ENCODE data around the gene TIMP2. TPM values are rescaled to one million over a fixed set of nuclear protein-coding genes. Genes with fewer than 3 reads are reported as not detected.
"Not testable (repeated sequence)": the region's sequence is repeated elsewhere in the genome, so short reads cannot be mapped to it uniquely, and the experiment has no call there.

The TIMP2 gene
- total RNA-seq, 2 experiments from 2014 or later, result 0.54 TPM; not detected in 1

DNA sequence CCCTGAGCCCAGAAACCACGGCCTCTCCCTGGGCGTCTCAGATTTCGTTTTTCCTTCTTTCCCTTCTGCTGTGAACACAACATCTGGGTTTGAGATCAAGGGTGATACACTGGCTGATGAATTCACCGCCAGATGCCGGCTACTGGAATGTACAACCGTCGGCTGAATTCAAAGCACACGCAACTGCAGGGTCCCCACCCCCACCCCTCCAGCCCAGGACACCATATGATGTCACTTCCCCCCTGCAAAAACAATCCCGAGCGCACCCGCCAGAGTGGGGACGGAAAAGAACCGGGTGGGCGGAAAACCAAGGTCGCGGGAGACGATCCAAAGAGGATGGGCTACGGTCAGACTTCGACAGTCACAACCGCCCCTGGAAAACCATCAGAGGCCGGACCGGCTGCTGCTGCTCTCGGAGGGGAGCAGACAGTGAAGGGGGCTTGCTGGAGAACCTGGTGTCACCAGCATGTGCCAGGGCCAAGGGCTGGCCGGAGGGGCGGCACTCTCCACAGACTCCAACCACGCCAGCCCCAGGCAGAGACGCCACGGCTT lies 45.5 kb downstream of the TIMP2 start:
- Histone ChIP-seq H3K4me1 (ENCODE audit: insufficient read depth, low read length, poor library complexity, severe bottlenecking) (no peaks in the 10 kb centered on the region), H3K9me3 (ENCODE audit: low read length) (no peaks in the 10 kb centered on the region), H3K4me2 (ENCODE audit: low read length) (no peak overlapping the region), H2AFZ (ENCODE audit: low read length) (no peak overlapping the region), H3K36me3 (ENCODE audit: insufficient read depth, low read length) (no peaks in the 10 kb centered on the region), H3K4me3 (ENCODE audit: low read depth, low read length, poor library complexity, severe bottlenecking) (no peak overlapping the region), H3K79me2 (ENCODE audit: insufficient read depth, low read depth, low read length) (no peaks in the 10 kb centered on the region), H4K20me1 (ENCODE audit: insufficient read depth, low read length) (no peaks in the 10 kb centered on the region), H3K9me2 (ENCODE audit: insufficient read depth, low read length) (no peaks in the 10 kb centered on the region), H3K27ac (ENCODE audit: low read depth, low read length, poor library complexity, severe bottlenecking) (no peak overlapping the region)
- TF ChIP-seq EZH2phosphoT487 (IDR thresholded peaks at IDR 0.05; ENCODE audit: borderline replicate concordance, low read depth, low read length), result no peak
- TF ChIP-seq, protein P1, sequence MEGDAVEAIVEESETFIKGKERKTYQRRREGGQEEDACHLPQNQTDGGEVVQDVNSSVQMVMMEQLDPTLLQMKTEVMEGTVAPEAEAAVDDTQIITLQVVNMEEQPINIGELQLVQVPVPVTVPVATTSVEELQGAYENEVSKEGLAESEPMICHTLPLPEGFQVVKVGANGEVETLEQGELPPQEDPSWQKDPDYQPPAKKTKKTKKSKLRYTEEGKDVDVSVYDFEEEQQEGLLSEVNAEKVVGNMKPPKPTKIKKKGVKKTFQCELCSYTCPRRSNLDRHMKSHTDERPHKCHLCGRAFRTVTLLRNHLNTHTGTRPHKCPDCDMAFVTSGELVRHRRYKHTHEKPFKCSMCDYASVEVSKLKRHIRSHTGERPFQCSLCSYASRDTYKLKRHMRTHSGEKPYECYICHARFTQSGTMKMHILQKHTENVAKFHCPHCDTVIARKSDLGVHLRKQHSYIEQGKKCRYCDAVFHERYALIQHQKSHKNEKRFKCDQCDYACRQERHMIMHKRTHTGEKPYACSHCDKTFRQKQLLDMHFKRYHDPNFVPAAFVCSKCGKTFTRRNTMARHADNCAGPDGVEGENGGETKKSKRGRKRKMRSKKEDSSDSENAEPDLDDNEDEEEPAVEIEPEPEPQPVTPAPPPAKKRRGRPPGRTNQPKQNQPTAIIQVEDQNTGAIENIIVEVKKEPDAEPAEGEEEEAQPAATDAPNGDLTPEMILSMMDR (conservative IDR thresholded peaks at IDR 0.05; ENCODE audit: low read length), result no peak
- intact Hi-C loops (cut with micrococcal nuclease; ENCODE audit: unreplicated experiment), result no loop called here
- DNase-seq (ENCODE audit: low spot score), result no peak
- POLR2A ChIA-PET, result interaction anchor here (0.6 kb wide), 1 partner anchor 660 kb away, joined by 3 read pairs; no protein-coding TSS in a partner anchor
- BruUV-seq (replicated peaks), result no TSS peak
- CTCF ChIA-PET (ENCODE audit: unreplicated experiment), result no interaction called here

DNA sequence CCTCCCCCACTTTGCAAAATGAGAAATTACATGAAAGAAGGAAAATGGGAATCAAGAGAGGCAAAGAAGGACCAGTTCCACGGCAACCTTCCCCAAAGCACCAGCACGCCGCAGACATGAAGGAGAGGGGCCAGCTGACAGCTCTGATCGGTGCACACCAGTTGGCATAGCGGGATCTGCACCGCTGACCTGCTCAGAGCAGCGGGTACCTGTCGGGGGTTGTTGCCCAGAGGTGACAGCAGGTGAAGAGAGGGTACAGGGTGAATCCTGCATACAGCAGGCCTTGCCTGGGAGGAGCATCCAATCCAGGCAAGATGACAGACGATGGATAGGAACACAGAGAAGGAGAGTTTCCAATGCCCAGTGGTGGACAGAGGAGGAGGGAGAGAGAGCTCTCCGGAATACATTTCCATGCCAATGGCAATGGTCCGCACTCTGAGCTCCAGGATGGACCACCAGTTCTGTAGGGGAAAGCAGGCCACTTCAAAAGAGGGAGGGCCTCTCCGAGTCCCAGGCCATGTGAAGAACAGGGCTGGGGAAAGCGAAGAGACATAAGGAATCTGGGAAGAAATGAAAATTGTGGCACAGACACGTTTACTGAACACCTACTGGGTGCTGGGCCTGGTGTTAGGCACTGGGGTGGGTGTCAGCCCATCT lies 46.2 kb downstream of the TIMP2 start:
- CTCF ChIA-PET (ENCODE audit: unreplicated experiment), result no interaction called here
- POLR2A ChIA-PET, result no interaction called here
- no peak overlapping the region for H3K27ac ChIP-seq (ENCODE audit: low read depth, low read length, poor library complexity, severe bottlenecking)
- H3K9me2 ChIP-seq (ENCODE audit: insufficient read depth, low read length), result no peaks in the 10 kb centered on the region
- no peaks in the 10 kb centered on the region for H4K20me1 ChIP-seq (ENCODE audit: insufficient read depth, low read length)
- intact Hi-C loops (cut with micrococcal nuclease; ENCODE audit: unreplicated experiment), result no loop called here
- BruUV-seq (replicated peaks), result no TSS peak
- no peaks in the 10 kb centered on the region for H3K4me1 ChIP-seq (ENCODE audit: insufficient read depth, low read length, poor library complexity, severe bottlenecking)
- H3K79me2 ChIP-seq (ENCODE audit: insufficient read depth, low read depth, low read length), result no peaks in the 10 kb centered on the region
- no peaks in the 10 kb centered on the region for H3K36me3 ChIP-seq (ENCODE audit: insufficient read depth, low read length)
- no peak overlapping the region for H2AFZ ChIP-seq (ENCODE audit: low read length)
- DNase-seq (ENCODE audit: low spot score), result no peak
- H3K9me3 ChIP-seq (ENCODE audit: low read length), result no peaks in the 10 kb centered on the region
- H3K4me3 ChIP-seq (ENCODE audit: low read depth, low read length, poor library complexity, severe bottlenecking), result no peak overlapping the region
- H3K4me2 ChIP-seq (ENCODE audit: low read length), result no peak overlapping the region
- no peak for TF ChIP-seq EZH2phosphoT487 (IDR thresholded peaks at IDR 0.05; ENCODE audit: borderline replicate concordance, low read depth, low read length)
- TF ChIP-seq, protein P1 (conservative IDR thresholded peaks at IDR 0.05; ENCODE audit: low read length), result no peak

DNA sequence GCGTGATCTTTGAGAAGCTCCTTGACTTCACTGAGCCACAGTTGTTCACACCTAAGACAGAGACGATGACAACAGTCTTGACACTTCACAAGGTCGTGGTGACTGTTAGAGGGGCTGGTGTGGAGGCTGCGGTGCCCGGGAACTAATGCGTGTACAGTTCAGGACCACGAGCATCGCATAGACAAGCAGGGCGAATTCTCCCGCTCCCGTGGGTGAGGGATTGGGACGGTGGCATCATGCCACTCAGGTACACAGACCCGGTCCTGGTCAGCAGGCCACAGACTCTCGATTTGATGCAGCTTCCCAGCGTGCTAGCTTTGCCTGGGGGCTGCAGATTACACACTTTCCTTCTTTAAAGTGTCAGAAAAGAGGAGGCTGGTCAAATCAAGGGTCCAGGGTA lies 46.9 kb downstream of the TIMP2 start:
- no TSS peak for BruUV-seq (replicated peaks)
- H2AFZ ChIP-seq (ENCODE audit: low read length), result no peak overlapping the region
- no peaks in the 10 kb centered on the region for H3K9me3 ChIP-seq (ENCODE audit: low read length)
- ChIA-PET POLR2A (no interaction called here), CTCF (ENCODE audit: unreplicated experiment) (no interaction called here)
- H4K20me1 ChIP-seq (ENCODE audit: insufficient read depth, low read length), result no peaks in the 10 kb centered on the region
- no peak for TF ChIP-seq EZH2phosphoT487 (IDR thresholded peaks at IDR 0.05; ENCODE audit: borderline replicate concordance, low read depth, low read length)
- TF ChIP-seq, protein P1 (conservative IDR thresholded peaks at IDR 0.05; ENCODE audit: low read length), result no peak
- intact Hi-C loops (cut with micrococcal nuclease; ENCODE audit: unreplicated experiment), result no loop called here
- H3K9me2 ChIP-seq (ENCODE audit: insufficient read depth, low read length), result no peaks in the 10 kb centered on the region
- H3K4me1 ChIP-seq (ENCODE audit: insufficient read depth, low read length, poor library complexity, severe bottlenecking), result no peaks in the 10 kb centered on the region
- no peaks in the 10 kb centered on the region for H3K36me3 ChIP-seq (ENCODE audit: insufficient read depth, low read length)
- H3K4me3 ChIP-seq (ENCODE audit: low read depth, low read length, poor library complexity, severe bottlenecking), result no peak overlapping the region
- no peak overlapping the region for H3K27ac ChIP-seq (ENCODE audit: low read depth, low read length, poor library complexity, severe bottlenecking)
- no peak for DNase-seq (ENCODE audit: low spot score)
- H3K79me2 ChIP-seq (ENCODE audit: insufficient read depth, low read depth, low read length), result no peaks in the 10 kb centered on the region
- no peak overlapping the region for H3K4me2 ChIP-seq (ENCODE audit: low read length)

DNA sequence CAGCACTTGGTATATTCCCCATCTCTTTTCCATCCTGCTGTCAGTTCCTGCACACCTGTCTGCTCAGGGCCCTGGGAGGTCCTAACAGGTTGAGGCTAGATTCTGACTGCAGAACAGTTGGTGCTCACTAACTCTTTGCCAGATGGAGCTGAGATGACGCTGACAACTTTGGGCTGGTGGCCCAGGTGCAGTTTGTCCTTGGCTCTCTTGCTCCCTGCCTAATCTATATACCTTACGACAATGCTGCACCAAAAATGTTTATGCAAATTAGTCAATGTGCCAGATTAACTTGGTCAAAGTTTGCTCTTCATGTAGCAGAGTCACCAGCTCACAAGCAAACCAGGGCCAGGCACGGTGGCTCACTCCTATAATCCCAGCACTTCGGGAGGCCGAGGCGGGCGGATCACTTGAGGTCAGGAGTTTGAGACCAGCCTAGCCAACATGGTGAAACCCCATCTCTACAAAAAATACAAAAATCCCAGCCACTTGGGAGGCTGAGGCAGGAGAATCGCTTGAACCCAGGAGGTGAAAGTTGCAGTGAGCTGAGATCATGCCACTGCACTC lies 48.2 kb downstream of the TIMP2 start:
- H3K27ac ChIP-seq (ENCODE audit: low read depth, low read length, poor library complexity, severe bottlenecking); H3K36me3 ChIP-seq (ENCODE audit: insufficient read depth, low read length); H3K9me2 ChIP-seq (ENCODE audit: insufficient read depth, low read length); H3K79me2 ChIP-seq (ENCODE audit: insufficient read depth, low read depth, low read length); H4K20me1 ChIP-seq (ENCODE audit: insufficient read depth, low read length); H2AFZ ChIP-seq (ENCODE audit: low read length); H3K4me3 ChIP-seq (ENCODE audit: low read depth, low read length, poor library complexity, severe bottlenecking); CTCF ChIA-PET (ENCODE audit: unreplicated experiment); intact Hi-C loops (cut with micrococcal nuclease; ENCODE audit: unreplicated experiment); BruUV-seq (replicated peaks); H3K9me3 ChIP-seq (ENCODE audit: low read length); H3K4me2 ChIP-seq (ENCODE audit: low read length); H3K4me1 ChIP-seq (ENCODE audit: insufficient read depth, low read length, poor library complexity, severe bottlenecking); DNase-seq (ENCODE audit: low spot score): not testable (repeated sequence)
- POLR2A ChIA-PET, result interaction anchor here (0.6 kb wide), 1 partner anchor 1827 kb away, joined by 3 read pairs; no protein-coding TSS in a partner anchor

Measured in OCI-LY7 (cell line).